GM23338 (cell line): Measurements from ENCODE around the gene TBCD. TPM values are rescaled to one million over a fixed set of nuclear protein-coding genes. Genes with fewer than 3 reads are reported as not detected.

Source experiments
- ATAC-seq: fragments of 200-7000 bp; cut with Tn5 transposase; 3 replicates; pipeline ENCODE4 v1.9.1; 2020
- DNase-seq: peaks from one replicate; pipeline ENCODE4 v3.0.0-alpha.2; 2015; ENCODE audit warnings: low spot score
- H2AFZ ChIP-seq: fragments of 200-600 bp; sonication (generic); 2 replicates; pipeline ENCODE4 v1.8.0; 2016; ENCODE audit warnings: antibody characterized with exemption, mild to moderate bottlenecking, moderate library complexity
- H3F3A ChIP-seq: fragments of 200-600 bp; sonication (generic); replicated peaks from 2 replicates; pipeline ENCODE4 v1.8.0; 2017; ENCODE audit warnings: antibody characterized with exemption, mixed run types, low read depth
- H3K27ac ChIP-seq: fragments of 200-600 bp; sonication (generic); 2 replicates; pipeline ENCODE4 v1.6.1; 2016; ENCODE audit warnings: low read depth
- H3K27me3 ChIP-seq: fragments of 200-600 bp; sonication (generic); 2 replicates; pipeline ENCODE4 v1.8.0; 2016; ENCODE audit warnings: mild to moderate bottlenecking, mixed run types, moderate library complexity; ENCODE audit not compliant: insufficient read depth
- H3K36me3 ChIP-seq: fragments of 200-600 bp; sonication (generic); 2 replicates; pipeline ENCODE4 v1.8.0; 2016; ENCODE audit warnings: mild to moderate bottlenecking; ENCODE audit not compliant: insufficient read depth
- H3K4me1 ChIP-seq: fragments of 200-600 bp; sonication (generic); 2 replicates; pipeline ENCODE4 v1.8.0; 2016; ENCODE audit warnings: mild to moderate bottlenecking, moderate library complexity; ENCODE audit not compliant: insufficient read depth
- H3K4me2 ChIP-seq: fragments of 200-600 bp; sonication (generic); 2 replicates; pipeline ENCODE4 v1.7.1; 2017; ENCODE audit warnings: mixed run types
- H3K4me3 ChIP-seq: fragments of 200-600 bp; sonication (generic); 2 replicates; pipeline ENCODE4 v1.6.1; 2016; ENCODE audit warnings: mixed run types
- H3K79me2 ChIP-seq: fragments of 200-600 bp; sonication (generic); replicated peaks from 2 replicates; pipeline ENCODE4 v1.8.0; 2017; ENCODE audit warnings: mild to moderate bottlenecking; ENCODE audit not compliant: insufficient read depth
- H3K9me2 ChIP-seq: fragments of 200-600 bp; sonication (generic); 2 replicates; pipeline ENCODE4 v1.8.0; 2017; ENCODE audit not compliant: insufficient read depth
- H4K20me1 ChIP-seq: fragments of 200-600 bp; sonication (generic); replicated peaks from 2 replicates; pipeline ENCODE4 v1.8.0; 2017; ENCODE audit warnings: mild to moderate bottlenecking; ENCODE audit not compliant: insufficient read depth
- H3K27ac Mint-ChIP-seq: 2 replicates; pipeline ENCODE4 v1.8.0; 2020; ENCODE audit warnings: inconsistent platforms, mild to moderate bottlenecking, moderate library complexity, mixed read lengths
- H3K27me3 Mint-ChIP-seq: 3 replicates; pipeline ENCODE4 v1.8.0; 2022; ENCODE audit warnings: low read depth, mild to moderate bottlenecking, moderate library complexity, mixed read lengths, inconsistent platforms; ENCODE audit not compliant: insufficient read depth, poor library complexity
- H3K36me3 Mint-ChIP-seq: 3 replicates; pipeline ENCODE4 v1.8.0; 2021; ENCODE audit warnings: low read depth, mild to moderate bottlenecking, inconsistent platforms, moderate library complexity, mixed read lengths
- H3K4me1 Mint-ChIP-seq: 3 replicates; pipeline ENCODE4 v1.8.0; 2020; ENCODE audit warnings: mild to moderate bottlenecking, inconsistent platforms, mixed read lengths
- H3K4me3 Mint-ChIP-seq: 3 replicates; pipeline ENCODE4 v1.8.0; 2021; ENCODE audit warnings: moderate library complexity, mild to moderate bottlenecking, inconsistent platforms, mixed read lengths
- H3K9me3 Mint-ChIP-seq: 3 replicates; pipeline ENCODE4 v1.8.0; 2020; ENCODE audit warnings: moderate library complexity, mild to moderate bottlenecking, inconsistent platforms, mixed read lengths
- CTCF ChIP-seq, 2 experiments: fragments of 200-600 bp in 1 of 2; sonication (generic) in 1 of 2; conservative IDR thresholded peaks; 2 replicates each; pipeline versions ENCODE4 v1.5.1 to v1.6.1; 2016 to 2017; ENCODE audit warnings: antibody characterized with exemption in 2 of 2, low read depth in 2 of 2, mild to moderate bottlenecking in 2 of 2, moderate library complexity in 1 of 2
- EZH2phosphoT487 ChIP-seq: fragments of 200-600 bp; sonication (generic); IDR thresholded peaks from one replicate; pipeline ENCODE4 v1.8.1; 2018; ENCODE audit warnings: antibody characterized with exemption; ENCODE audit not compliant: unreplicated experiment
- JUNB ChIP-seq: IDR thresholded peaks from one replicate; pipeline ENCODE4 v1.6.1; 2016; ENCODE audit warnings: antibody characterized with exemption; ENCODE audit not compliant: unreplicated experiment
- NANOG ChIP-seq: IDR thresholded peaks from 2 replicates; pipeline ENCODE4 v1.6.1; 2016; ENCODE audit warnings: antibody characterized with exemption, borderline replicate concordance
- POLR2AphosphoS5 ChIP-seq: IDR thresholded peaks from 2 replicates; pipeline ENCODE4 v1.6.1; 2016; ENCODE audit warnings: antibody characterized with exemption, low read depth
- ZNF114 ChIP-seq: fragments of 250-450 bp; sonication (Bioruptor Pico); IDR thresholded peaks from 2 replicates; pipeline ENCODE4 v1.5.0; 2020; ENCODE audit warnings: mild to moderate bottlenecking, moderate library complexity
- ZNF462 ChIP-seq: fragments of 250-450 bp; sonication (Bioruptor Pico); IDR thresholded peaks from 2 replicates; pipeline ENCODE4 v1.5.0; 2020; ENCODE audit warnings: mild to moderate bottlenecking, moderate library complexity
- polyA plus RNA-seq: library from polyadenylated mRNA; unstranded; fragments of >200 nt; fragmentation: Nextera tagmentation; extraction: Ambion mirVana; gene quantifications from 2 replicates; pipeline ENCODE4 v1.2.1, GENCODE V29; 2016
- total RNA-seq: library from RNA; depleted of rRNA; stranded (reverse); fragments of >200 nt; shearing (Covaris generic); gene quantifications from 2 replicates; pipeline ENCODE4 v1.2.3, GENCODE V29; 2014

Gene TBCD
- total and polyA plus RNA-seq, 2 experiments from 2014 or later = 75.0 to 116 TPM

GRCh38 chr17:82825540-82826124, 73.8 kb downstream of the TBCD start (continued):
- no peak for TF ChIP-seq ZNF462 (CRISPR knock-in tag)

- no peak overlapping the region for H3K27ac Mint-ChIP-seq
- H3K79me2 ChIP-seq = peaks cover 43% of the 10 kb centered on the region
These were observed 74.3 kb downstream of the TBCD start for GRCh38 chr17:82826211-82826610.

More at GRCh38 chr17:82826211-82826610, 74.3 kb downstream of the TBCD start:
- Histone ChIP-seq H4K20me1 (peaks cover 14% of the 10 kb centered on the region), H3K36me3 (0 out of 2 replicates have a peak, but pooled peaks cover 6% of the 10 kb centered on the region), H3K4me3 (no peak overlapping the region), H3K4me1 (peaks cover 16% of the 10 kb centered on the region), H3K27me3 (no peaks in the 10 kb centered on the region), H3K4me2 (no peak overlapping the region), H2AFZ (no peak overlapping the region), H3K9me2 (no peaks in the 10 kb centered on the region), H3F3A (0 out of 2 replicates have a peak, but pooled peaks cover 6% of the 10 kb centered on the region), H3K27ac (no peak overlapping the region)
- DNase-seq (no peak), ATAC-seq (no peak)
- H3K9me3 Mint-ChIP-seq = no peaks in the 10 kb centered on the region; the same call in 1 of the 3 replicates
- no peak overlapping the region for H3K4me3 Mint-ChIP-seq
- TF ChIP-seq JUNB (no peak), EZH2phosphoT487 (no peak), NANOG (no peak), CTCF (conservative IDR thresholded peaks at IDR 0.05; ENCODE audit: low read depth in 2 of 2) (no peak), ZNF114 (CRISPR knock-in tag) (no peak), POLR2AphosphoS5 (no peak)
- H3K27me3 Mint-ChIP-seq = peaks cover 10% of the 10 kb centered on the region
- H3K4me1 Mint-ChIP-seq = peaks cover 26% of the 10 kb centered on the region
- peaks cover 46% of the 10 kb centered on the region for H3K36me3 Mint-ChIP-seq
